IMR-90 (cell line): ENCODE data around the gene BTG4. TPM values are rescaled to one million over a fixed set of nuclear protein-coding genes. Genes with fewer than 3 reads are reported as not detected.

Experiments used
- ATAC-seq: fragments of 200-7000 bp; cut with Tn5 transposase; 2 replicates; pipeline ENCODE4 v1.9.1; 2020; ENCODE audit warnings: low read depth, mild to moderate bottlenecking, moderate library complexity
- BruUV-seq: library from RNA; stranded (reverse); fragments of 400-500 nt; replicated peaks from 2 replicates; lab custom pipeline; 2021; lab: Mats Ljungman, UMichigan
- CTCF ChIA-PET: fragments of 300-600 bp; formaldehyde crosslinking; extraction: SDS; loops from one replicate; lab custom pipeline; 2021; ENCODE audit warnings: antibody characterized with exemption; lab: Yijun Ruan, JAX
- POLR2A ChIA-PET: fragments of 300-600 bp; sonication (Branson Sonifier 250); formaldehyde crosslinking; loops from one replicate; lab custom pipeline; 2022; ENCODE audit warnings: antibody characterized with exemption; ENCODE audit not compliant: unreplicated experiment; lab: Charles Lee
- DNase-seq: peaks from one replicate; pipeline ENCODE4 v3.0.0; 2013
- H2AFZ ChIP-seq: replicated peaks from 2 replicates; pipeline ENCODE3; 2013; ENCODE audit warnings: low read length, mild to moderate bottlenecking; ENCODE audit not compliant: poor library complexity
- H2AK5ac ChIP-seq: 2 replicates; pipeline ENCODE4 v1.6.1; 2013; ENCODE audit warnings: low read depth, low read length, inconsistent platforms
- H2AK9ac ChIP-seq: replicated peaks from 2 replicates; pipeline ENCODE3; 2013; ENCODE audit warnings: mild to moderate bottlenecking, low read depth, low read length, moderate library complexity; ENCODE audit not compliant: poor library complexity
- H2BK120ac ChIP-seq: 2 replicates; pipeline ENCODE4 v1.6.1; 2013; ENCODE audit warnings: low read depth, low read length, inconsistent platforms
- H2BK15ac ChIP-seq: 3 replicates; pipeline ENCODE4 v1.6.1; 2013; ENCODE audit warnings: low read depth, low read length, inconsistent platforms
- H2BK20ac ChIP-seq: 2 replicates; pipeline ENCODE4 v1.6.1; 2013; ENCODE audit warnings: low read depth, mild to moderate bottlenecking, inconsistent platforms, low read length, moderate library complexity
- H2BK5ac ChIP-seq: 2 replicates; pipeline ENCODE4 v1.6.1; 2013; ENCODE audit warnings: mild to moderate bottlenecking, low read depth, low read length, inconsistent platforms; ENCODE audit not compliant: poor library complexity, severe bottlenecking
- H3K14ac ChIP-seq: replicated peaks from 2 replicates; pipeline ENCODE4 v1.6.1; 2013; ENCODE audit warnings: low read depth, low read length, inconsistent platforms
- H3K18ac ChIP-seq: 2 replicates; pipeline ENCODE4 v1.6.1; 2013; ENCODE audit warnings: low read depth, low read length, control low read depth
- H3K23ac ChIP-seq: 2 replicates; pipeline ENCODE4 v1.6.1; 2013; ENCODE audit warnings: low read depth, low read length, inconsistent platforms
- H3K27ac ChIP-seq: 2 replicates; pipeline ENCODE4 v1.5.1; 2013; ENCODE audit warnings: mild to moderate bottlenecking, control low read depth, low read length; ENCODE audit not compliant: insufficient read depth
- H3K27me3 ChIP-seq: 2 replicates; pipeline ENCODE4 v1.6.1; 2013; ENCODE audit warnings: low read length; ENCODE audit not compliant: control insufficient read depth, insufficient read depth
- H3K36me3 ChIP-seq: 2 replicates; pipeline ENCODE4 v1.6.1; 2013; ENCODE audit warnings: low read length, mixed read lengths; ENCODE audit not compliant: control insufficient read depth, insufficient read depth
- H3K4ac ChIP-seq: 2 replicates; pipeline ENCODE4 v1.6.1; 2013; ENCODE audit warnings: low read depth, low read length, inconsistent platforms
- H3K4me1 ChIP-seq: 2 replicates; pipeline ENCODE4 v1.6.1; 2013; ENCODE audit warnings: low read length, mixed read lengths; ENCODE audit not compliant: control insufficient read depth, insufficient read depth
- H3K4me2 ChIP-seq: 2 replicates; pipeline ENCODE4 v1.6.1; 2013; ENCODE audit warnings: low read depth, mild to moderate bottlenecking, control low read depth, low read length, moderate library complexity
- H3K4me3 ChIP-seq: 2 replicates; pipeline ENCODE4 v1.5.1; 2013; ENCODE audit warnings: low read depth, mild to moderate bottlenecking, control low read depth, low read length, moderate library complexity; ENCODE audit not compliant: insufficient read depth
- H3K56ac ChIP-seq: 2 replicates; pipeline ENCODE4 v1.6.1; 2013; ENCODE audit warnings: low read length, inconsistent platforms; ENCODE audit not compliant: insufficient read depth; ENCODE audit errors: extremely low read depth
- H3K79me1 ChIP-seq, 2 experiments: 2 replicates each; pipeline ENCODE4 v1.6.1; 2013; ENCODE audit warnings: low read length in 2 of 2, inconsistent platforms in 1 of 2, low read depth in 1 of 2
- H3K9ac ChIP-seq: 2 replicates; pipeline ENCODE4 v1.6.1; 2013; ENCODE audit warnings: low read depth, low read length, control low read depth
- H3K9me1 ChIP-seq: 2 replicates; pipeline ENCODE4 v1.6.1; 2013; ENCODE audit warnings: low read length, inconsistent platforms; ENCODE audit not compliant: insufficient read depth
- H3K9me3 ChIP-seq: 2 replicates; pipeline ENCODE4 v1.6.1; 2013; ENCODE audit warnings: low read length; ENCODE audit not compliant: control insufficient read depth, insufficient read depth
- H4K20me1 ChIP-seq: 2 replicates; pipeline ENCODE4 v1.6.1; 2013; ENCODE audit warnings: low read length, inconsistent platforms; ENCODE audit not compliant: insufficient read depth
- H4K5ac ChIP-seq: 2 replicates; pipeline ENCODE4 v1.6.1; 2013; ENCODE audit warnings: mild to moderate bottlenecking, low read depth, low read length, control low read depth
- H4K8ac ChIP-seq, 2 experiments: 2 replicates each; pipeline ENCODE4 v1.6.1; 2013; ENCODE audit warnings: low read depth in 2 of 2, low read length in 2 of 2, control low read depth in 1 of 2, inconsistent platforms in 1 of 2
- H4K91ac ChIP-seq: 2 replicates; pipeline ENCODE4 v1.6.1; 2013; ENCODE audit warnings: low read depth, low read length, inconsistent platforms; ENCODE audit not compliant: insufficient read depth
- BHLHE40 ChIP-seq: fragments of 150-350 bp; IDR thresholded peaks from 2 replicates; pipeline ENCODE4 v1.6.1; 2016; ENCODE audit warnings: mild to moderate bottlenecking, low read depth, low read length
- MAFK ChIP-seq: IDR thresholded peaks from 2 replicates; pipeline ENCODE4 v1.6.1; 2012; ENCODE audit warnings: low read depth, low read length, improper control_type of control experiment
- WGBS, 2 experiments: methylation state at CpG; one replicate each; pipeline versions ENCODE4 v1.1.5 to v1.1.7; 2013; ENCODE audit warnings: missing lambda C conversion rate in 2 of 2; ENCODE audit not compliant: insufficient read length in 1 of 2; ENCODE audit errors: extremely low coverage in 2 of 2; 5-methylcytosine and 5-hydroxymethylcytosine counted together
- dilution Hi-C: fragments of 300-500 bp; cut with HindIII; formaldehyde crosslinking; loops from one replicate; pipeline ENCODE4 v1.14.3; 2018; ENCODE audit warnings: low sequenced_read_pairs; ENCODE audit not compliant: unreplicated experiment
- in situ Hi-C: fragments of 300-500 bp; cut with MboI; formaldehyde crosslinking; loops from 3 replicates; pipeline ENCODE4 v1.14.3; 2019; ENCODE audit warnings: low sequenced_read_pairs, inconsistent platforms, mixed read lengths
- intact Hi-C: fragments of 100-400 bp; cut with micrococcal nuclease; formaldehyde crosslinking; loops from 2 replicates; pipeline ENCODE4 v1.10.0; 2022
- polyA plus RNA-seq, 3 experiments: library from polyadenylated mRNA; depleted of rRNA; stranded (reverse); fragments of >200 nt; gene quantifications; 2 replicates each; pipeline ENCODE4 v1.2.3, GENCODE V29; 2012; ENCODE audit warnings: low replicate concordance in 1 of 3
- total RNA-seq: library from RNA; depleted of rRNA; stranded (reverse); fragments of >200 nt; gene quantifications from 2 replicates; pipeline ENCODE4 v1.2.3, GENCODE V29; 2012

The BTG4 gene
- total and polyA plus RNA-seq, 2 of the 4 experiments (the other 2 are of a cell fraction) = not detected

GRCh38 chr11:111540937-111541253 is 28.7 kb upstream of the BTG4 start:
- Histone ChIP-seq H2AK5ac (peak overlapping the region; percentile 54), H2BK20ac (0 out of 2 replicates have a peak overlapping the region, but pooled peaks have one; percentile 15), H3K18ac (peak overlapping the region; percentile 43), H2AK9ac (peak overlapping the region; percentile 84), H2BK5ac (peak overlapping the region; percentile 64), H3K4me1 (peaks cover 17% of the 10 kb centered on the region), H3K23ac (peak overlapping the region; percentile 71; the same call in 1 of the 2 replicates), H3K56ac (peak overlapping the region; percentile 95), H3K9me3 (no peaks in the 10 kb centered on the region; the same call in 1 of the 2 replicates), H4K5ac (peak overlapping the region; percentile 62), H2AFZ (peak overlapping the region; percentile 86), H3K4me3 (peak overlapping the region; percentile 85), H3K36me3 (peaks cover 21% of the 10 kb centered on the region), H3K79me1 (peaks cover 25 to 68% of the 10 kb centered on the region in 2 experiments), H3K9ac (peak overlapping the region; percentile 82), H3K27ac (peak overlapping the region; percentile 73), H3K14ac (peak overlapping the region; percentile 81), H4K20me1 (peaks cover 18% of the 10 kb centered on the region), H4K91ac (peak overlapping the region; percentile 94; the same call in 1 of the 2 replicates), H3K4ac (peak overlapping the region; percentile 88), H3K4me2 (peak overlapping the region; percentile 72), H2BK120ac (peak overlapping the region; percentile 78; the same call in 1 of the 2 replicates), H3K27me3 (no peaks in the 10 kb centered on the region), H4K8ac (peak overlapping the region; percentile 74 to 78), H3K9me1 (peaks cover 25% of the 10 kb centered on the region), H2BK15ac (no peak overlapping the region)
- intact Hi-C loops = loop anchor here (1.0 kb wide), 2 partner anchors 16 to 87 kb away; no protein-coding TSS in a partner anchor
- ATAC-seq (peak; percentile 49), DNase-seq (no peak)
- ChIA-PET CTCF (no interaction called here), POLR2A (no interaction called here)
- dilution Hi-C loops = no loop called here
- BruUV-seq = no TSS peak
- TF ChIP-seq MAFK = no peak
- TF ChIP-seq BHLHE40 = no peak
- in situ Hi-C loops = no loop called here
- WGBS, 2 experiments = no CpG with 5 or more reads among the region's 22 CpGs
